ENCODE measurements around the gene TMEM176A.

DNA sequence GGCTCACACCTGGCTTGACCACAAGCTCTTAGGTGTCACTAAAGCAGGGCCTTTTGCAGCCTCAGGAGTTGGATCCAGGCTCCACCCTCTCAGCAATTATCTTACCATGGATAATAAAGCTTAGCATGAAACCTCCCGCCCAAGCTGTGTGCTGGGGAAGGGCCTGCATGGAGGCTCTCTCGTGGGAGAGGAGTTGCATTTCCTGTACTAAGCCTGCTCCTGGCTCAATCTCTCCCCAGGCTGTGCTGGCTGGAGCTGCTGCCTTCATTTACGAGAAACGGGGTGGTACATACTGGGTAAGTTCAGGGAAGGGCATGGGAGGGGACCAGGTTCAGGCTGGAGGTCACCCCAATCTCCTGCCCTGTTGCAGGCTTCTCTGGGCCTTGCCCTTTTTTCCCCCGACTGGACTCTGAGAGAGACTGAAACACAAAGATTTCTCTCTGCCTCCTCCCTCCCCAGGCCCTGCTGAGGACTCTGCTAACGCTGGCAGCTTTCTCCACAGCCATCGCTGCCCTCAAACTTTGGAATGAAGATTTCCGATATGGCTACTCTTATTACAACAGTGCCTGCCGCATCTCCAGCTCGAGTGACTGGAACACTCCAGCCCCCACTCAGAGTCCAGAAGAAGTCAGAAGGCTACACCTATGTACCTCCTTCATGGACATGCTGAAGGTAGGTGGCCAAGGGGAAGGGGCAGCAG lies 2.7 kb downstream of the TMEM176A start:
- TF ChIP-seq, protein P1, sequence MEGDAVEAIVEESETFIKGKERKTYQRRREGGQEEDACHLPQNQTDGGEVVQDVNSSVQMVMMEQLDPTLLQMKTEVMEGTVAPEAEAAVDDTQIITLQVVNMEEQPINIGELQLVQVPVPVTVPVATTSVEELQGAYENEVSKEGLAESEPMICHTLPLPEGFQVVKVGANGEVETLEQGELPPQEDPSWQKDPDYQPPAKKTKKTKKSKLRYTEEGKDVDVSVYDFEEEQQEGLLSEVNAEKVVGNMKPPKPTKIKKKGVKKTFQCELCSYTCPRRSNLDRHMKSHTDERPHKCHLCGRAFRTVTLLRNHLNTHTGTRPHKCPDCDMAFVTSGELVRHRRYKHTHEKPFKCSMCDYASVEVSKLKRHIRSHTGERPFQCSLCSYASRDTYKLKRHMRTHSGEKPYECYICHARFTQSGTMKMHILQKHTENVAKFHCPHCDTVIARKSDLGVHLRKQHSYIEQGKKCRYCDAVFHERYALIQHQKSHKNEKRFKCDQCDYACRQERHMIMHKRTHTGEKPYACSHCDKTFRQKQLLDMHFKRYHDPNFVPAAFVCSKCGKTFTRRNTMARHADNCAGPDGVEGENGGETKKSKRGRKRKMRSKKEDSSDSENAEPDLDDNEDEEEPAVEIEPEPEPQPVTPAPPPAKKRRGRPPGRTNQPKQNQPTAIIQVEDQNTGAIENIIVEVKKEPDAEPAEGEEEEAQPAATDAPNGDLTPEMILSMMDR (IDR thresholded peaks at IDR 0.05; ENCODE audit: insufficient read depth, low read length, poor library complexity, severe bottlenecking), result no peak
- TF ChIP-seq EZH2phosphoT487 (conservative IDR thresholded peaks at IDR 0.05; ENCODE audit: low read length), result no peak
